NB4 (cell line): ENCODE measurements around the gene ZBTB7C.

ENCODE experiments used
- DNase-seq: peaks from one replicate; pipeline ENCODE4 v3.0.0; 2010; ENCODE audit warnings: low read depth
- H3K4me3 ChIP-seq: one replicate; pipeline ENCODE4 v1.5.1; 2011; ENCODE audit warnings: mild to moderate bottlenecking, low read depth, low read length, moderate library complexity
- MYC ChIP-seq: IDR thresholded peaks from 2 replicates; pipeline ENCODE4 v1.6.1; 2011; ENCODE audit warnings: low read depth, low read length
- POLR2A ChIP-seq: IDR thresholded peaks from 2 replicates; pipeline ENCODE4 v1.6.1; 2011; ENCODE audit warnings: mild to moderate bottlenecking; ENCODE audit not compliant: insufficient read length; ENCODE audit errors: extremely low read depth
- TF ChIP-seq, protein P1 (sequence below): IDR thresholded peaks from one replicate; pipeline ENCODE4 v1.5.1; 2012; ENCODE audit warnings: low read depth, low read length
- TF ChIP-seq, protein P2 (sequence below): IDR thresholded peaks from 2 replicates; pipeline ENCODE4 v1.6.1; 2011; ENCODE audit warnings: low read depth, low read length

Gene ZBTB7C

DNA sequence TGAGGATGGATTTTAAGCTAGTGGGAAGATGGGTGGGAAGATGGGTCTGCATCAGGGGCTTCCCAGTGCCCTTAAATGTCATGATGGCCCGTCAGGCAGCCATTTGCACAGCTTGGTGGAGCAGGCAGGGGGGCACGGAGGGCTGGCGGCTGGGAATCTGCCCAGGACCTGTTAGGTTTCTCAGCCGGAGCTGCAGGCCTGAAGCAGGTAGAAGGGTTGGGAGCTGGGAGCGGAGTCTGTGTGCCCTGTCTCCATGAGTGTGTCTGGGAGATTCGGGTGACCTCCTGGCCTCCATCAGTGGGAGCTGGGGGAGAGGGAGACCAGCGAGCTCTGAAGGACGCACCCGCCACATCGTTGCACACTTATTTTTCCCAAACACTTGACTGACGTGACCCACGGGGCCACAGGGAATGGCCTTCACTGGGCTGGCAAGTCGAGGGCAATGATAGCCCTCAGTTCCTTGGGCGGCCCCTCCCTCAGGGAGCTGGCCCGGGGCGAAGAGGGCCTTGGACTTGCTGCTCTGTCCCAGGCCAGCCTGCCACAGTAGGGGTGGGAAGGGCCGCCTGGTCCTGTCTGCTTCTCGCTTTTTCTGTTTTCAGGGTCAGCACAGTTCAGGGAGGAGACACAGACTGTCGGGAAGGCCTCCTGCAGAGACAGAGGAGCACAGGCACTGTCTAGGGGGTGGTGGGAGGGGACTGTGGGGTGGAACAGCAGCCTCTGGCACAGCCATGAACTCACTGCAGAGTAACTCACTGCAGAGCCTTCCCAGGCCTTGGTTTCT is 236.8 kb downstream of the ZBTB7C start:
- TF ChIP-seq POLR2A (no peak), MYC (no peak)
- TF ChIP-seq, protein P1, sequence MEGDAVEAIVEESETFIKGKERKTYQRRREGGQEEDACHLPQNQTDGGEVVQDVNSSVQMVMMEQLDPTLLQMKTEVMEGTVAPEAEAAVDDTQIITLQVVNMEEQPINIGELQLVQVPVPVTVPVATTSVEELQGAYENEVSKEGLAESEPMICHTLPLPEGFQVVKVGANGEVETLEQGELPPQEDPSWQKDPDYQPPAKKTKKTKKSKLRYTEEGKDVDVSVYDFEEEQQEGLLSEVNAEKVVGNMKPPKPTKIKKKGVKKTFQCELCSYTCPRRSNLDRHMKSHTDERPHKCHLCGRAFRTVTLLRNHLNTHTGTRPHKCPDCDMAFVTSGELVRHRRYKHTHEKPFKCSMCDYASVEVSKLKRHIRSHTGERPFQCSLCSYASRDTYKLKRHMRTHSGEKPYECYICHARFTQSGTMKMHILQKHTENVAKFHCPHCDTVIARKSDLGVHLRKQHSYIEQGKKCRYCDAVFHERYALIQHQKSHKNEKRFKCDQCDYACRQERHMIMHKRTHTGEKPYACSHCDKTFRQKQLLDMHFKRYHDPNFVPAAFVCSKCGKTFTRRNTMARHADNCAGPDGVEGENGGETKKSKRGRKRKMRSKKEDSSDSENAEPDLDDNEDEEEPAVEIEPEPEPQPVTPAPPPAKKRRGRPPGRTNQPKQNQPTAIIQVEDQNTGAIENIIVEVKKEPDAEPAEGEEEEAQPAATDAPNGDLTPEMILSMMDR = no peak
- TF ChIP-seq, protein P2, sequence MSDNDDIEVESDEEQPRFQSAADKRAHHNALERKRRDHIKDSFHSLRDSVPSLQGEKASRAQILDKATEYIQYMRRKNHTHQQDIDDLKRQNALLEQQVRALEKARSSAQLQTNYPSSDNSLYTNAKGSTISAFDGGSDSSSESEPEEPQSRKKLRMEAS = no peak
- no peak overlapping the region for H3K4me3 ChIP-seq
- no peak for DNase-seq

DNA sequence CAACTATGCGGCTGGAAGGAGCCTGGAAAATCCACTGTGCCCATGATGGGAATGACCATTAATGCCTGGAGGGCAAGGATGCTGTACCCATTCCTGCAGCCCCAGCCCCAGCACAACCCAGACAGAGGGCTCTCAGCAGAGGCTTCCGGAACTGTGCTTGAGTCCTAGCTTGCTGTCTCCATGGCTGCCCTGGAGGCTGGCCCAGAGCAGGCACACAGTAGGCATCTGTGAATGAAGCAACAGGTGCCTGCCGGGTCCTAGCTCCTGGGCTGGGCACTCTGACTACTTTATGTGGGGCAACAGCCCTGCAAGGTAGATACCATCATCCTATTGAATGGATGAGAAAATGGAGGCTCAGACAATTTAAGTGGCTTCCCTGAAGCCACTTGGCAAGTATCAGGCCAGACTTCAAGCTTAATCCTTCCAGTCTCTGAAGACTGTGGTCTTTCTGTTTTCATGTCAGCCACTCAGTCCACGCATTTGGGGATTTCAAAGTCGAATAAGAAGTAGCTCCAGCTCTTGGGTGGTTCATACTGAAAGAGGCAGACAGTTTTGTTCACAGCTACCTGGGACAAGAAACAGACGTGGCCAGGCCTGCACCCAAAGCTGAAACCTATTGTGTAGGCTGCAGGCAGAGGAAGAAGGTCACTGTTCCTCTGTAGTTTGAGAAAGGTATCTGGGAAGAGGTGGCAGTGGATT is 237.5 kb downstream of the ZBTB7C start:
- TF ChIP-seq POLR2A (no peak), MYC (no peak)
- TF ChIP-seq, protein P1 = no peak
- TF ChIP-seq, protein P2 = no peak
- DNase-seq = no peak

DNA sequence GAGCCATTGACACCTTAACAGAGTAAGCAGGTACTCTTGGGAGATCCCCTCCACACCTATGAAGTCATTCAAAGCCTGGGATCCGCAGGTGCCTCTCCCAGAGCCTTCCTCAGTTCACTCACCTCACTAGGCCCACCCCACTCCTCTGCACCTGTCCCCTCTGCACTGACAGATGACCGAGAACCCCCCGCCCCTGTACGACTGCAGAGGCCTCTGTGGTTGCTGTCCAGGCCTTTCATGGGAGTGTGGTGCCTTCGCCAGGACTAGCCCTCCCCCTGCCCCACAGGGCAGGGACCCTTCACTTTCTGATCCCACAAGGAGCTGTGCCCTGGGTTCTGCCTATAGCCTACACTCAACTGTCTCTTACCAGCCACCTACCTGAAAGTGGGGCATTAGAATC is 238.5 kb downstream of the ZBTB7C start:
- no peak overlapping the region for H3K4me3 ChIP-seq
- TF ChIP-seq MYC (no peak), POLR2A (no peak)
- TF ChIP-seq, protein P1 = no peak
- TF ChIP-seq, protein P2 = no peak
- no peak for DNase-seq

More for the DNA sequence above, 237.5 kb downstream of the ZBTB7C start:
- H3K4me3 ChIP-seq = no peak overlapping the region

DNA sequence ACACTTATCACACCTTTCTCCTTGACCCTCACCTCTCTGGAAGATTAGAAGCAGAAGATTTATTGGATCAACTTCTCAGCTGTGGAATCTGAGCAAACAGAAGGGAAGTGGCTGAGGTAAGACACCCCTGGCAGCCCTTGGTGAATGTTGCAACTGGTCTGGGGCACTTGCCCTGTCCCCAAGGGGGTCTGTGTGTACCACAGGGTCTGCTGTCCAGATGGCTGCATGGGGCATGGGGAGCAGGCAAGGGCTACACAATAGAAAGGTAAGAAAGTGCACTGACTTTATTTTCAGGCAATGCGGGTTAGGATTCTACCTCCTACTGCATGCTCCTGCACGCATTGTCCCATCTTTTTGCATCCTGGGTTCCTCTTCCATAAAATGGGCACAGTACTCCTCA is 240.3 kb downstream of the ZBTB7C start:
- TF ChIP-seq MYC (no peak), POLR2A (no peak)
- TF ChIP-seq, protein P2 = no peak
- TF ChIP-seq, protein P1 = no peak
- no peak overlapping the region for H3K4me3 ChIP-seq
- DNase-seq = peak; percentile 48

DNA sequence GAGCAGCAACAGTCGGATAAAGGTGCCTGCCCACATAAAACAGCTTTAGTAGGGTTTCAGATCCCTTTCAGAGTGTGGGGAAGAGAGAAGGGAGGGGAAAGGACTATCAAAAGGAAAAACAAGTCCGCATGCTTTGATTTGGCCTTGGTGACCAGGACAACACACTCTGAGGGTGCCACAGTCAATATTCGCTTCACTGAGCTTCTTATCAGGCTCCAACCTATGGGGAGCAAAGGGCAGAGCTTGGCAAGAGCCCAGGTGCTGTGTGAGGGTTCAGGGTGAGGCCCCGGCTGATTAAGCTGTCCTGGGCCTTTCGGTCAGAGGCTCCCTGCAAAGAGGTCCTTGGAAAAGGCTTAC is 241.3 kb downstream of the ZBTB7C start:
- H3K4me3 ChIP-seq = no peak overlapping the region
- TF ChIP-seq MYC (no peak), POLR2A (no peak)
- TF ChIP-seq, protein P1 = no peak
- TF ChIP-seq, protein P2 = no peak
- no peak for DNase-seq
